Fibroblast of mammary gland (primary cell): ENCODE results near the gene MITF.

Experiments used
- DNase-seq: peaks from one replicate; pipeline ENCODE4 v3.0.0-alpha.2; 2010; ENCODE audit warnings: low read depth
- H3K4me3 ChIP-seq: 2 replicates; pipeline ENCODE4 v1.5.1; 2011; ENCODE audit warnings: low read depth, mild to moderate bottlenecking, low read length, moderate library complexity; ENCODE audit not compliant: control insufficient read depth
- CTCF ChIP-seq: conservative IDR thresholded peaks from 2 replicates; pipeline ENCODE4 v1.5.1; 2011; ENCODE audit warnings: low read depth, low read length, inconsistent platforms; ENCODE audit not compliant: control insufficient read depth, insufficient read depth

The MITF gene

GRCh38 chr3:69752241-69752640 is 13.0 kb downstream of the MITF start:
- no peak for DNase-seq
- H3K4me3 ChIP-seq = no peak overlapping the region
- no peak for TF ChIP-seq CTCF

DNA sequence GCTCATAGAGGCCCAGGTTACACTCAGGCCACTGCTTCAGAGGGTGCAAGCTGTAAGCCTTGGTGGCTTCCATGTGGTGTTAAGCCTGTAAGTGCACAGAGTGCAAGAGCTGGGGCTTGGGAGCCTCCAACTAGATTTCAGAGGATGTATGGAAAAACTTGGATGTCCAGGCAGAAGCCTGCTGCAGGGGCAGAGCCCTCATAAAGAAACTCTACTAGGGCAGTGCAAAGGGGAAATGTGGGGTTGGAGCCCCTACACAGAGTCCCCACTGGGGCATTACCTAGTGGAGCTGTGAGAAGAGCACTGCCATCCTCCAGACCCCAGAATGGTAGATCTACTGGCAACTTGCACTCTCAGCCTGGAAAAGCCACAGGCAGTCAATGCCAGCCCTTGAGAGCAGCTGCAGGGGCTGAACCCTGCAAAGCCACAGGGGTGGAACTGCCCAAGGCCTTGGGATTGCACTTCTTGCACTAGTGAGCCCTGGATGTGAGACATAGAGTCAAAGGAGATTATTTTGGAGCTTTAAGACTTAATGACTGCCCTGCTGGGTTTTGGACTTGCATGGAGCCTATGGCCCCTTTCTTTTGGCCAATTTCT is 14.0 kb downstream of the MITF start:
- no peak for DNase-seq

GRCh38 chr3:69755795-69756194 is 16.5 kb downstream of the MITF start:
- H3K4me3 ChIP-seq = no peak overlapping the region
- DNase-seq = no peak
- no peak for TF ChIP-seq CTCF

More for the DNA sequence above, 14.0 kb downstream of the MITF start:
- no peak for TF ChIP-seq CTCF
- no peak overlapping the region for H3K4me3 ChIP-seq

DNA sequence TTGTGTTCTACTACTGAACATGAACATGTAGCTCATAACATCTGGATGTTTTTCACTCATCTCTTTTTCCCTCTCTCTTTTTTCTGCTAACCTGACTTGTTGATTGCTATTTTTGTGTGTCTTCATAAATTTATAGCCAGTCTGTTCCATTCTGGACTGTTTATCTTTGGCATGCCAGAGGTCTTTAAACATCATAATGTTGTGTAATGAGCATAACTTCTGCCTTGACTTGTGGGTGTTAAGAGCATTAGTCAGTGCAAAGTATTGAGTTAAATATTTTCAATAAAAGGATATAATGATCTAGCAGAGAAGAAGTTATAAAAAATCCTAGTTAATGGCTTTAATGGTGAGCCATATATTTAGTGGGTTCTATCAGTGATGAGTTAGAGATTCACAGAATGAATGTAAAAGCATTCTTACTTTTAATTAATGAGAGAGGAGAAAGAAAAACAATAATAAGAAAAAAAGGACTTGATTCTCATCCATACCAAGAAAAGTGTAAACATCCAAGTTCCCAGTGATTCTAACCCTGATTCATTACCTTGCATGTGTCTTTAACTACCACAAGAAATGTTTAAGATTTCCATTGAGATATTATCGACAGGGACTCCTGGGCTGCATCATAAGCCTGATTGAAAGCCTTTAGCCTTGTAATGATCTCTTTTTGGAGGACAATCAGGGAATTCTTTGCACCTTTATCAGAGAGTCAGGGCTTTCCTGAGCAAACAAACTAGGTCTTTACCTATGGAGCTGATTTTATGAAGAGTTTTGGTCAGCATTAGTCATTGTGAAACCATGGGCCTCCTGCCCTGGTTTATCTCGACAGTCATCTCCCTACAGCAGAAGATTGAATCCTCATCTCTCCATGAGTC is 22.9 kb downstream of the MITF start:
- no peak for TF ChIP-seq CTCF
- DNase-seq = peak; percentile 89
- no peak overlapping the region for H3K4me3 ChIP-seq

- no peak for TF ChIP-seq CTCF
- no peak overlapping the region for H3K4me3 ChIP-seq
Observed at GRCh38 chr3:69762768-69763229, 23.5 kb downstream of the MITF start.

GRCh38 chr3:69763458-69763857 is 24.2 kb downstream of the MITF start:
- H3K4me3 ChIP-seq = no peak overlapping the region
- TF ChIP-seq CTCF = no peak
- no peak for DNase-seq

More at GRCh38 chr3:69762768-69763229, 23.5 kb downstream of the MITF start:
- DNase-seq = no peak
